Progenitor cell of endocrine pancreas (in vitro differentiated cells): ENCODE measurements around the gene WDR43. TPM values are rescaled to one million over a fixed set of nuclear protein-coding genes. Genes with fewer than 3 reads are reported as not detected.
A peak's percentile ranks its signal among the peaks of the same experiment; 100 is the strongest.

Experiments
- DNase-seq: peaks from one replicate; pipeline ENCODE4 v3.0.0; 2021; ENCODE audit warnings: low spot score; ENCODE audit not compliant: unreplicated experiment
- H3K27ac Mint-ChIP-seq: 2 replicates; pipeline ENCODE4 v1.8.0; 2021; ENCODE audit warnings: mild to moderate bottlenecking, moderate library complexity, mixed read lengths
- H3K27me3 Mint-ChIP-seq: 2 replicates; pipeline ENCODE4 v1.8.0; 2021; ENCODE audit warnings: mixed read lengths
- H3K36me3 Mint-ChIP-seq: 2 replicates; pipeline ENCODE4 v1.8.0; 2022; ENCODE audit warnings: mixed read lengths; ENCODE audit not compliant: insufficient read depth
- H3K4me1 Mint-ChIP-seq: 2 replicates; pipeline ENCODE4 v1.8.0; 2021; ENCODE audit warnings: low read depth, mixed read lengths
- H3K4me3 Mint-ChIP-seq: 2 replicates; pipeline ENCODE4 v1.8.0; 2021; ENCODE audit warnings: low read depth, mild to moderate bottlenecking, moderate library complexity, mixed read lengths
- H3K9me3 Mint-ChIP-seq: 2 replicates; pipeline ENCODE4 v1.8.0; 2021; ENCODE audit warnings: low read depth, mixed read lengths
- total RNA-seq: library from RNA; stranded (reverse); gene quantifications from 2 replicates; pipeline ENCODE4 v1.2.1, GENCODE V29; 2021
- TF ChIP-seq, protein P1 (sequence below): fragments of 200-600 bp; sonication (generic); IDR thresholded peaks from one replicate; pipeline ENCODE4 v1.5.0; 2021; ENCODE audit warnings: antibody characterized with exemption, mild to moderate bottlenecking; ENCODE audit not compliant: unreplicated experiment

The WDR43 gene
- total RNA-seq, 1 donor from 2014 or later: 57.2 TPM

DNA sequence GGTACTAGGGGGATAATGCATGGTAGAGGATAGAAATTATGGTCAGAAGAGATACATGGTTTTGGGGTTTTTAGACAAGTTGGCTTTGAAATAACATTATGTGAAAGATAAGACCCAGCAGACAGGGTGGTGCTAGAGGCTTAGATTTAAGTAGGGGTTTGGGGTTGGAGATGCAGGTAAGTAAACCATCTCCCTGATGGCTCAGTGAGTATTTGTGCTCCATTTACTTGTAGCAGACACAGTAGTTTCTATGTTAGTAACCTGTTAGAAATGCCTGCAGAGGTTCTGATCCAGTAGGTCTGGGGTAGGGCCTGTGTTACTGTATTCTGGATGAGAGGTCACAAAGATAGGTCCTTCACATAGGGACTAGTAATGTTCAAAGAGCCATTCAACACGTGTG lies 13.7 kb downstream of the WDR43 start:
- Mint-ChIP-seq H3K27ac (no peak overlapping the region), H3K27me3 (no peaks in the 10 kb centered on the region)

DNA sequence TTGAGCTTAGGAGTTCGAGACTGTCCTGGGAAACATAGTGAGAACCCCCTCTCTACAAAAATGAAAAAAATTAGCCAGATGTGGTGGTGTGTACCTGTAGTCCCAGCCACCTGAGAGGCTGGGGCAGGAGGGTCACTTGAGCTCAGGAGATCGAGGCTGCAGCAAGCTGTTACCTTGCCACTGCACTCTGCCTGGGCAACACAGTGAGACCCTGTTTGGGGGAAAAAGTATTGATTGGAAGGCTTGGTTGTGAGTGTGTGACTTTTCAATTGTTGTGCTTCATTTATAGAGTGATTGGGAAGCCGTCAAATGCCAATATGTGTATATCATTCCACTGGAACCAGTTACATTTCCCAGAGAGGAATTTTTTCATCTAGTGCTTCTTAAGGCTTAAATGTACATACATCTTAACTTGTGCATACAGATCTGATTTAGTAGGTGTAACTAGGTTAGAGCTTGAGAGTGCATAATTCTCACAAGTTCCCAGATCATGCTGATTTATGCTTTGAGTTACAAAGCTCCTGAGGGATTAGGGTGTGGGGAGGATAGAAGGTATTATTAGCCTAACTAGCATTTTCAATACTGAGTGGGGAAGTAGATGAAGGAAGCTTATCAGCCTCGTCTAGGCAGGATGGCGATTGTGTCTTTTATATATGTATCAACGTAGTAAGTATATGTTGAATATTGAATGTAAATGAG lies 15.3 kb downstream of the WDR43 start:
- no peak overlapping the region for H3K4me3 Mint-ChIP-seq
- H3K27me3 Mint-ChIP-seq: no peaks in the 10 kb centered on the region
- no peak overlapping the region for H3K27ac Mint-ChIP-seq
- DNase-seq: no peak
- peaks cover 37% of the 10 kb centered on the region for H3K36me3 Mint-ChIP-seq
- H3K9me3 Mint-ChIP-seq: no peaks in the 10 kb centered on the region
- TF ChIP-seq, protein P1, sequence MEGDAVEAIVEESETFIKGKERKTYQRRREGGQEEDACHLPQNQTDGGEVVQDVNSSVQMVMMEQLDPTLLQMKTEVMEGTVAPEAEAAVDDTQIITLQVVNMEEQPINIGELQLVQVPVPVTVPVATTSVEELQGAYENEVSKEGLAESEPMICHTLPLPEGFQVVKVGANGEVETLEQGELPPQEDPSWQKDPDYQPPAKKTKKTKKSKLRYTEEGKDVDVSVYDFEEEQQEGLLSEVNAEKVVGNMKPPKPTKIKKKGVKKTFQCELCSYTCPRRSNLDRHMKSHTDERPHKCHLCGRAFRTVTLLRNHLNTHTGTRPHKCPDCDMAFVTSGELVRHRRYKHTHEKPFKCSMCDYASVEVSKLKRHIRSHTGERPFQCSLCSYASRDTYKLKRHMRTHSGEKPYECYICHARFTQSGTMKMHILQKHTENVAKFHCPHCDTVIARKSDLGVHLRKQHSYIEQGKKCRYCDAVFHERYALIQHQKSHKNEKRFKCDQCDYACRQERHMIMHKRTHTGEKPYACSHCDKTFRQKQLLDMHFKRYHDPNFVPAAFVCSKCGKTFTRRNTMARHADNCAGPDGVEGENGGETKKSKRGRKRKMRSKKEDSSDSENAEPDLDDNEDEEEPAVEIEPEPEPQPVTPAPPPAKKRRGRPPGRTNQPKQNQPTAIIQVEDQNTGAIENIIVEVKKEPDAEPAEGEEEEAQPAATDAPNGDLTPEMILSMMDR: no peak
- H3K4me1 Mint-ChIP-seq: peaks cover 3% of the 10 kb centered on the region

More for the DNA sequence above, 13.7 kb downstream of the WDR43 start:
- Mint-ChIP-seq H3K4me1 (peaks cover 3% of the 10 kb centered on the region), H3K36me3 (peaks cover 30% of the 10 kb centered on the region), H3K4me3 (no peak overlapping the region), H3K9me3 (no peaks in the 10 kb centered on the region)
- TF ChIP-seq, protein P1: no peak
- DNase-seq: no peak

DNA sequence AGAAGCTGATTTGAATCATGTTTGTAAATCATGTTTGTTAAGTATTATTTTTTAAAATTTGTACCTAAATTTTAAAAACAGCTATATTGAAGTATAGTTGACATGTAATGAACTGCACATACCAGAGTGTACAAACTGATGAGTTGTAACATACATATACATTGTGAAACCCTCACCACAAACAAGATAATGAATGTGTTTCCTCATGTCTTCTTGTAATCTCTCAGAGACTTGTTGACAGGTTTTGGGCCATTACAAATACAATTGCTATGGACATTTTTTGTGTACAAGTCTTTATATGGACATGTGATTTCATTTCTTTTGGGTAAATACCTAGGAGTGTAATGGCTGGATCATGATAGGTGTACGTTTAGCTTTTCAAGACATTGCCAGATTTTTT lies 21.5 kb downstream of the WDR43 start:
- Mint-ChIP-seq H3K4me3 (no peak overlapping the region), H3K27ac (peak overlapping the region; percentile 34), H3K27me3 (no peaks in the 10 kb centered on the region), H3K9me3 (no peaks in the 10 kb centered on the region), H3K4me1 (peaks cover 7% of the 10 kb centered on the region), H3K36me3 (peaks cover 22% of the 10 kb centered on the region)
- TF ChIP-seq, protein P1: no peak
- no peak for DNase-seq

DNA sequence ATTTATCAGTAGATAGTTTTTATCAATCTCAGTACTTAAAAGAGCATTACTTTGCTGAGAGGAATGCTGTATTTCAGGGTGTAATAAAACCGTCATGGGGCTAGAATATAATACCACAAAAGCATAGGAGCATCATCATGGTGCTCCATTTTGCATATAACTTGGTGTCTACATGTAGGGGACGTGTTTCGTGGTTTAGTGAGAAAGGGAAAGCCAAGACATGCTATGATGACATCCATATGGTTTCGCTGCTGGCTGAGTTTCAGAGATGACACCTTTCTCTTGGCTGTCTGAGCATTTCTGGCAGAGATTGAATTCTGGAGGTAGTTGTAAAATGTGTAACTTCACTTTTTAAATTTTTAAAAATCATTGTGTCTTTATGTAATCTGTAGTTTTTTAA lies 32.4 kb downstream of the WDR43 start:
- no peaks in the 10 kb centered on the region for H3K4me1 Mint-ChIP-seq
- no peak overlapping the region for H3K27ac Mint-ChIP-seq
- DNase-seq: no peak
- peaks cover 37% of the 10 kb centered on the region for H3K36me3 Mint-ChIP-seq
- no peaks in the 10 kb centered on the region for H3K27me3 Mint-ChIP-seq
- H3K4me3 Mint-ChIP-seq: no peak overlapping the region
- TF ChIP-seq, protein P1: no peak
- no peaks in the 10 kb centered on the region for H3K9me3 Mint-ChIP-seq

DNA sequence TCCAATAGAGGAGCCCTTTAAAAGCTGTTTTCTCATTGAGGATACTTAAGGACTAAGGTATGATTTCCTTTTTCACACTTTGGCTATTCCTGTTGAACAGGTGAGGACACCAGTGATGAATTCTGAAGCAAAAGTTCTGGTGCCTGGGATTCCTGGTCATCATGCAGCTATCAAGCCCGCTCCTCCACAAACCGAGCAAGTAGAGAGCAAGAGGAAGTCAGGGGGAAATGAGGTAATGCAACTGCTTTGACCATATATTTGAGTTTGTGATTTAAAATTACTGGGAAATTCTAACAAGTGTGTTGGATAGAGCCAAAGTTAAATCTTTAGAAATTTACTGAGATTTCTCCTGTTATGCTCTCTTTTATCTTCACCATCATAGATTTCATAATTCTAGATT lies 33.0 kb downstream of the WDR43 start:
- H3K36me3 Mint-ChIP-seq: peaks cover 40% of the 10 kb centered on the region
- TF ChIP-seq, protein P1: no peak
- peak overlapping the region; percentile 58 for H3K27ac Mint-ChIP-seq
- DNase-seq: no peak
- H3K4me1 Mint-ChIP-seq: no peaks in the 10 kb centered on the region
- no peaks in the 10 kb centered on the region for H3K27me3 Mint-ChIP-seq
- H3K9me3 Mint-ChIP-seq: no peaks in the 10 kb centered on the region
- H3K4me3 Mint-ChIP-seq: no peak overlapping the region
